ENCODE data around the gene ISOC1.
A peak's percentile ranks its signal among the peaks of the same experiment; 100 is the strongest.

The ISOC1 gene

GRCh38 chr5:129118826-129119225 lies 24.3 kb downstream of the ISOC1 start:
- H3K27me3 ChIP-seq (ENCODE audit: control insufficient read depth in 5 of 5, insufficient read depth in 4 of 5, low read length in 5 of 5): no peaks in the 10 kb centered on the region
- H3K4me1 ChIP-seq (ENCODE audit: control insufficient read depth in 5 of 5, insufficient read depth in 5 of 5, low read length in 5 of 5): peaks cover 0 to 4% (median 0%) of the 10 kb centered on the region in 5 donors
- H3K9ac ChIP-seq (ENCODE audit: low read length in 5 of 5): no peak overlapping the region
- H3K36me3 ChIP-seq (ENCODE audit: control insufficient read depth in 5 of 5, insufficient read depth in 5 of 5, low read length in 5 of 5): peaks cover 7 to 26% (median 9%) of the 10 kb centered on the region in 5 donors
- H3K9me3 ChIP-seq (ENCODE audit: control insufficient read depth in 5 of 5, low read length in 5 of 5): no peaks in the 10 kb centered on the region
- H3K27ac ChIP-seq (ENCODE audit: low read depth, low read length): no peak overlapping the region
- no peak overlapping the region for H3K4me3 ChIP-seq (ENCODE audit: low read depth in 1 of 5, low read length in 5 of 5)

- Histone ChIP-seq H3K4me1 (ENCODE audit: control insufficient read depth in 5 of 5, insufficient read depth in 5 of 5, low read length in 5 of 5) (peaks cover 0 to 4% (median 0%) of the 10 kb centered on the region in 5 donors), H3K36me3 (ENCODE audit: control insufficient read depth in 5 of 5, insufficient read depth in 5 of 5, low read length in 5 of 5) (peaks cover 7 to 20% (median 9%) of the 10 kb centered on the region in 5 donors), H3K9me3 (ENCODE audit: control insufficient read depth in 5 of 5, low read length in 5 of 5) (no peaks in the 10 kb centered on the region), H3K4me3 (ENCODE audit: low read depth in 1 of 5, low read length in 5 of 5) (no peak overlapping the region), H3K9ac (ENCODE audit: low read length in 5 of 5) (no peak overlapping the region), H3K27ac (ENCODE audit: low read depth, low read length) (no peak overlapping the region), H3K27me3 (ENCODE audit: control insufficient read depth in 5 of 5, insufficient read depth in 4 of 5, low read length in 5 of 5) (no peaks in the 10 kb centered on the region)
Measured at GRCh38 chr5:129120158-129120581, 25.6 kb downstream of the ISOC1 start.

- Histone ChIP-seq H3K9ac (ENCODE audit: low read length in 5 of 5) (no peak overlapping the region), H3K9me3 (ENCODE audit: control insufficient read depth in 5 of 5, low read length in 5 of 5) (no peaks in the 10 kb centered on the region), H3K27me3 (ENCODE audit: control insufficient read depth in 5 of 5, insufficient read depth in 4 of 5, low read length in 5 of 5) (no peaks in the 10 kb centered on the region), H3K36me3 (ENCODE audit: control insufficient read depth in 5 of 5, insufficient read depth in 5 of 5, low read length in 5 of 5) (peaks cover 0 to 14% (median 5%) of the 10 kb centered on the region in 5 donors), H3K27ac (ENCODE audit: low read depth, low read length) (no peak overlapping the region), H3K4me3 (ENCODE audit: low read depth in 1 of 5, low read length in 5 of 5) (no peak overlapping the region), H3K4me1 (ENCODE audit: control insufficient read depth in 5 of 5, insufficient read depth in 5 of 5, low read length in 5 of 5) (peaks cover 0 to 8% (median 0%) of the 10 kb centered on the region in 5 donors)
Measured at GRCh38 chr5:129122560-129122959, 28.0 kb downstream of the ISOC1 start.

GRCh38 chr5:129124608-129125007 lies 30.1 kb downstream of the ISOC1 start:
- Histone ChIP-seq H3K36me3 (ENCODE audit: control insufficient read depth in 5 of 5, insufficient read depth in 5 of 5, low read length in 5 of 5) (peaks cover 0 to 10% (median 5%) of the 10 kb centered on the region in 5 donors), H3K4me3 (ENCODE audit: low read depth in 1 of 5, low read length in 5 of 5) (no peak overlapping the region), H3K27ac (ENCODE audit: low read depth, low read length) (no peak overlapping the region)

GRCh38 chr5:129125819-129126218 lies 31.3 kb downstream of the ISOC1 start:
- Histone ChIP-seq H3K4me1 (ENCODE audit: control insufficient read depth in 5 of 5, insufficient read depth in 5 of 5, low read length in 5 of 5) (peaks cover 0 to 8% (median 0%) of the 10 kb centered on the region in 5 donors), H3K36me3 (ENCODE audit: control insufficient read depth in 5 of 5, insufficient read depth in 5 of 5, low read length in 5 of 5) (peaks cover 0 to 10% (median 3%) of the 10 kb centered on the region in 5 donors), H3K27ac (ENCODE audit: low read depth, low read length) (no peak overlapping the region), H3K9me3 (ENCODE audit: control insufficient read depth in 5 of 5, low read length in 5 of 5) (no peaks in the 10 kb centered on the region), H3K4me3 (ENCODE audit: low read depth in 1 of 5, low read length in 5 of 5) (no peak overlapping the region), H3K9ac (ENCODE audit: low read length in 5 of 5) (peak overlapping the region in 1 of 5 donors; percentile 20), H3K27me3 (ENCODE audit: control insufficient read depth in 5 of 5, insufficient read depth in 4 of 5, low read length in 5 of 5) (no peaks in the 10 kb centered on the region)

More at GRCh38 chr5:129124608-129125007, 30.1 kb downstream of the ISOC1 start:
- no peak overlapping the region for H3K9ac ChIP-seq (ENCODE audit: low read length in 5 of 5)
- no peaks in the 10 kb centered on the region for H3K27me3 ChIP-seq (ENCODE audit: control insufficient read depth in 5 of 5, insufficient read depth in 4 of 5, low read length in 5 of 5)
- H3K4me1 ChIP-seq (ENCODE audit: control insufficient read depth in 5 of 5, insufficient read depth in 5 of 5, low read length in 5 of 5): peaks cover 0 to 8% (median 0%) of the 10 kb centered on the region in 5 donors
- H3K9me3 ChIP-seq (ENCODE audit: control insufficient read depth in 5 of 5, low read length in 5 of 5): no peaks in the 10 kb centered on the region

GRCh38 chr5:129133553-129133952 lies 39.0 kb downstream of the ISOC1 start:
- Histone ChIP-seq H3K27ac (ENCODE audit: low read depth, low read length) (no peak overlapping the region), H3K27me3 (ENCODE audit: control insufficient read depth in 5 of 5, insufficient read depth in 4 of 5, low read length in 5 of 5) (no peaks in the 10 kb centered on the region), H3K4me1 (ENCODE audit: control insufficient read depth in 5 of 5, insufficient read depth in 5 of 5, low read length in 5 of 5) (no peaks in the 10 kb centered on the region), H3K9me3 (ENCODE audit: control insufficient read depth in 5 of 5, low read length in 5 of 5) (no peaks in the 10 kb centered on the region), H3K4me3 (ENCODE audit: low read depth in 1 of 5, low read length in 5 of 5) (no peak overlapping the region), H3K36me3 (ENCODE audit: control insufficient read depth in 5 of 5, insufficient read depth in 5 of 5, low read length in 5 of 5) (no peaks in the 10 kb centered on the region), H3K9ac (ENCODE audit: low read length in 5 of 5) (no peak overlapping the region)

- no peak overlapping the region for H3K4me3 ChIP-seq (ENCODE audit: low read depth in 1 of 5, low read length in 5 of 5)
- H3K9me3 ChIP-seq (ENCODE audit: control insufficient read depth in 5 of 5, low read length in 5 of 5): no peaks in the 10 kb centered on the region
- no peaks in the 10 kb centered on the region for H3K27me3 ChIP-seq (ENCODE audit: control insufficient read depth in 5 of 5, insufficient read depth in 4 of 5, low read length in 5 of 5)
- H3K4me1 ChIP-seq (ENCODE audit: control insufficient read depth in 5 of 5, insufficient read depth in 5 of 5, low read length in 5 of 5): no peaks in the 10 kb centered on the region
- H3K9ac ChIP-seq (ENCODE audit: low read length in 5 of 5): no peak overlapping the region
- no peaks in the 10 kb centered on the region for H3K36me3 ChIP-seq (ENCODE audit: control insufficient read depth in 5 of 5, insufficient read depth in 5 of 5, low read length in 5 of 5)
- no peak overlapping the region for H3K27ac ChIP-seq (ENCODE audit: low read depth, low read length)
Measured at GRCh38 chr5:129135633-129136032, 41.1 kb downstream of the ISOC1 start.

GRCh38 chr5:129137637-129138036 lies 43.1 kb downstream of the ISOC1 start:
- Histone ChIP-seq H3K27ac (ENCODE audit: low read depth, low read length) (no peak overlapping the region), H3K4me3 (ENCODE audit: low read depth in 1 of 5, low read length in 5 of 5) (no peak overlapping the region), H3K36me3 (ENCODE audit: control insufficient read depth in 5 of 5, insufficient read depth in 5 of 5, low read length in 5 of 5) (no peaks in the 10 kb centered on the region), H3K9ac (ENCODE audit: low read length in 5 of 5) (no peak overlapping the region), H3K27me3 (ENCODE audit: control insufficient read depth in 5 of 5, insufficient read depth in 4 of 5, low read length in 5 of 5) (no peaks in the 10 kb centered on the region), H3K9me3 (ENCODE audit: control insufficient read depth in 5 of 5, low read length in 5 of 5) (no peaks in the 10 kb centered on the region), H3K4me1 (ENCODE audit: control insufficient read depth in 5 of 5, insufficient read depth in 5 of 5, low read length in 5 of 5) (no peaks in the 10 kb centered on the region)

GRCh38 chr5:129141078-129141477 lies 46.5 kb downstream of the ISOC1 start:
- Histone ChIP-seq H3K4me1 (ENCODE audit: control insufficient read depth in 5 of 5, insufficient read depth in 5 of 5, low read length in 5 of 5) (no peaks in the 10 kb centered on the region), H3K9ac (ENCODE audit: low read length in 5 of 5) (no peak overlapping the region), H3K27ac (ENCODE audit: low read depth, low read length) (no peak overlapping the region), H3K36me3 (ENCODE audit: control insufficient read depth in 5 of 5, insufficient read depth in 5 of 5, low read length in 5 of 5) (no peaks in the 10 kb centered on the region), H3K9me3 (ENCODE audit: control insufficient read depth in 5 of 5, low read length in 5 of 5) (peaks cover 0 to 3% (median 0%) of the 10 kb centered on the region in 5 donors), H3K27me3 (ENCODE audit: control insufficient read depth in 5 of 5, insufficient read depth in 4 of 5, low read length in 5 of 5) (no peaks in the 10 kb centered on the region), H3K4me3 (ENCODE audit: low read depth in 1 of 5, low read length in 5 of 5) (no peak overlapping the region)

- Histone ChIP-seq H3K36me3 (ENCODE audit: control insufficient read depth in 5 of 5, insufficient read depth in 5 of 5, low read length in 5 of 5) (peaks cover 0 to 3% (median 0%) of the 10 kb centered on the region in 5 donors), H3K9ac (ENCODE audit: low read length in 5 of 5) (no peak overlapping the region), H3K9me3 (ENCODE audit: control insufficient read depth in 5 of 5, low read length in 5 of 5) (peaks cover 0 to 3% (median 0%) of the 10 kb centered on the region in 5 donors), H3K27ac (ENCODE audit: low read depth, low read length) (no peak overlapping the region), H3K27me3 (ENCODE audit: control insufficient read depth in 5 of 5, insufficient read depth in 4 of 5, low read length in 5 of 5) (no peaks in the 10 kb centered on the region), H3K4me1 (ENCODE audit: control insufficient read depth in 5 of 5, insufficient read depth in 5 of 5, low read length in 5 of 5) (no peaks in the 10 kb centered on the region), H3K4me3 (ENCODE audit: low read depth in 1 of 5, low read length in 5 of 5) (no peak overlapping the region)
Measured at GRCh38 chr5:129141696-129142095, 47.1 kb downstream of the ISOC1 start.

Data from subcutaneous abdominal adipose tissue (tissue), 5 donors.